ENCODE measurements around the gene STEAP3. TPM values are rescaled to one million over a fixed set of nuclear protein-coding genes. Genes with fewer than 3 reads are reported as not detected.

Gene STEAP3
- polyA plus RNA-seq, 1 donor from 2014 or later = not detected

DNA sequence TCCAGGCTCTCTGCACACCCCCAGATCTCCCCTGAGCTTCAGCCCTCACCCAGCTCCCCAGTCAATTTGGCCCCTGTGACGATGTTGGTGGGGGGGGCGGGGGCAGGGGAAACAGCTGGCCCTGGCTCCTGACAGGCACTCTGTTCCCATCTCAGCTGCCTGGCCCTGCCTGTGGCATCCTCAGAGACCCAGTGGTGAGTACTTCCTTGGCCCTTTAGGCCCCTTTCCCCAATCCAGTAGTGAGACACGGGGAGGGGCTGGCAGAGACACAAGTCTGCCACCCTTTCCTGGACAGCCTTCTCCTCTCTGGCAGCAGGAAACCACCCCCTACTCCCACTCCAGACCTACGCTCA, 45.8 kb upstream of the STEAP3 start:
- Histone ChIP-seq H3K27me3 (ENCODE audit: insufficient read depth, low read depth, low read length) (no peaks in the 10 kb centered on the region), H3K27ac (ENCODE audit: low read length) (no peak overlapping the region), H3K79me2 (replicated peaks; ENCODE audit: insufficient read depth, low read length) (no peaks in the 10 kb centered on the region), H3F3A (ENCODE audit: insufficient read depth, low read length, poor library complexity, severe bottlenecking) (no peaks in the 10 kb centered on the region), H3K9ac (ENCODE audit: low read length) (no peak overlapping the region), H4K20me1 (ENCODE audit: insufficient read depth) (no peaks in the 10 kb centered on the region), H3K9me3 (ENCODE audit: low read length) (no peaks in the 10 kb centered on the region), H3K9me2 (ENCODE audit: insufficient read depth, low read length) (no peaks in the 10 kb centered on the region), H2AFZ (ENCODE audit: low read depth, low read length) (no peak overlapping the region), H3K4me2 (ENCODE audit: low read length) (no peak overlapping the region), H3K4me3 (ENCODE audit: low read length) (no peak overlapping the region), H3K36me3 (ENCODE audit: insufficient read depth, low read length) (no peaks in the 10 kb centered on the region)
- TF ChIP-seq MXI1 (conservative IDR thresholded peaks at IDR 0.05; ENCODE audit: poor library complexity, severe bottlenecking) = no peak
- no peak for TF ChIP-seq EZH2 (IDR thresholded peaks at IDR 0.05; ENCODE audit: borderline replicate concordance, insufficient read depth, low read length, poor library complexity, severe bottlenecking)
- no peak for TF ChIP-seq TAF1 (IDR thresholded peaks at IDR 0.05; ENCODE audit: low read depth)
- no peak for TF ChIP-seq RAD21 (conservative IDR thresholded peaks at IDR 0.05)
- TF ChIP-seq SMC3 (conservative IDR thresholded peaks at IDR 0.05; ENCODE audit: poor library complexity) = no peak
- no peak for TF ChIP-seq POLR2AphosphoS5 (IDR thresholded peaks at IDR 0.05)
- TF ChIP-seq, protein P1, sequence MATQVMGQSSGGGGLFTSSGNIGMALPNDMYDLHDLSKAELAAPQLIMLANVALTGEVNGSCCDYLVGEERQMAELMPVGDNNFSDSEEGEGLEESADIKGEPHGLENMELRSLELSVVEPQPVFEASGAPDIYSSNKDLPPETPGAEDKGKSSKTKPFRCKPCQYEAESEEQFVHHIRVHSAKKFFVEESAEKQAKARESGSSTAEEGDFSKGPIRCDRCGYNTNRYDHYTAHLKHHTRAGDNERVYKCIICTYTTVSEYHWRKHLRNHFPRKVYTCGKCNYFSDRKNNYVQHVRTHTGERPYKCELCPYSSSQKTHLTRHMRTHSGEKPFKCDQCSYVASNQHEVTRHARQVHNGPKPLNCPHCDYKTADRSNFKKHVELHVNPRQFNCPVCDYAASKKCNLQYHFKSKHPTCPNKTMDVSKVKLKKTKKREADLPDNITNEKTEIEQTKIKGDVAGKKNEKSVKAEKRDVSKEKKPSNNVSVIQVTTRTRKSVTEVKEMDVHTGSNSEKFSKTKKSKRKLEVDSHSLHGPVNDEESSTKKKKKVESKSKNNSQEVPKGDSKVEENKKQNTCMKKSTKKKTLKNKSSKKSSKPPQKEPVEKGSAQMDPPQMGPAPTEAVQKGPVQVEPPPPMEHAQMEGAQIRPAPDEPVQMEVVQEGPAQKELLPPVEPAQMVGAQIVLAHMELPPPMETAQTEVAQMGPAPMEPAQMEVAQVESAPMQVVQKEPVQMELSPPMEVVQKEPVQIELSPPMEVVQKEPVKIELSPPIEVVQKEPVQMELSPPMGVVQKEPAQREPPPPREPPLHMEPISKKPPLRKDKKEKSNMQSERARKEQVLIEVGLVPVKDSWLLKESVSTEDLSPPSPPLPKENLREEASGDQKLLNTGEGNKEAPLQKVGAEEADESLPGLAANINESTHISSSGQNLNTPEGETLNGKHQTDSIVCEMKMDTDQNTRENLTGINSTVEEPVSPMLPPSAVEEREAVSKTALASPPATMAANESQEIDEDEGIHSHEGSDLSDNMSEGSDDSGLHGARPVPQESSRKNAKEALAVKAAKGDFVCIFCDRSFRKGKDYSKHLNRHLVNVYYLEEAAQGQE (IDR thresholded peaks at IDR 0.05; ENCODE audit: borderline replicate concordance) = no peak
- no peak for TF ChIP-seq EP300 (conservative IDR thresholded peaks at IDR 0.05; ENCODE audit: poor library complexity, severe bottlenecking)
- TF ChIP-seq, protein P2, sequence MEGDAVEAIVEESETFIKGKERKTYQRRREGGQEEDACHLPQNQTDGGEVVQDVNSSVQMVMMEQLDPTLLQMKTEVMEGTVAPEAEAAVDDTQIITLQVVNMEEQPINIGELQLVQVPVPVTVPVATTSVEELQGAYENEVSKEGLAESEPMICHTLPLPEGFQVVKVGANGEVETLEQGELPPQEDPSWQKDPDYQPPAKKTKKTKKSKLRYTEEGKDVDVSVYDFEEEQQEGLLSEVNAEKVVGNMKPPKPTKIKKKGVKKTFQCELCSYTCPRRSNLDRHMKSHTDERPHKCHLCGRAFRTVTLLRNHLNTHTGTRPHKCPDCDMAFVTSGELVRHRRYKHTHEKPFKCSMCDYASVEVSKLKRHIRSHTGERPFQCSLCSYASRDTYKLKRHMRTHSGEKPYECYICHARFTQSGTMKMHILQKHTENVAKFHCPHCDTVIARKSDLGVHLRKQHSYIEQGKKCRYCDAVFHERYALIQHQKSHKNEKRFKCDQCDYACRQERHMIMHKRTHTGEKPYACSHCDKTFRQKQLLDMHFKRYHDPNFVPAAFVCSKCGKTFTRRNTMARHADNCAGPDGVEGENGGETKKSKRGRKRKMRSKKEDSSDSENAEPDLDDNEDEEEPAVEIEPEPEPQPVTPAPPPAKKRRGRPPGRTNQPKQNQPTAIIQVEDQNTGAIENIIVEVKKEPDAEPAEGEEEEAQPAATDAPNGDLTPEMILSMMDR (IDR thresholded peaks at IDR 0.05; ENCODE audit: poor library complexity, severe bottlenecking) = no peak

GRCh38 chr2:119178776-119179175, 44.9 kb upstream of the STEAP3 start:
- no peaks in the 10 kb centered on the region for H4K20me1 ChIP-seq (ENCODE audit: insufficient read depth)
- H3K9me3 ChIP-seq (ENCODE audit: low read length) = no peaks in the 10 kb centered on the region
- H3K27me3 ChIP-seq (ENCODE audit: insufficient read depth, low read depth, low read length) = no peaks in the 10 kb centered on the region
- no peak overlapping the region for H2AFZ ChIP-seq (ENCODE audit: low read depth, low read length)
- H3K9ac ChIP-seq (ENCODE audit: low read length) = no peak overlapping the region
- no peaks in the 10 kb centered on the region for H3F3A ChIP-seq (ENCODE audit: insufficient read depth, low read length, poor library complexity, severe bottlenecking)
- H3K79me2 ChIP-seq (replicated peaks; ENCODE audit: insufficient read depth, low read length) = no peaks in the 10 kb centered on the region
- no peak overlapping the region for H3K4me2 ChIP-seq (ENCODE audit: low read length)
- TF ChIP-seq RAD21 (conservative IDR thresholded peaks at IDR 0.05) (no peak), MXI1 (conservative IDR thresholded peaks at IDR 0.05; ENCODE audit: poor library complexity, severe bottlenecking) (no peak), TAF1 (IDR thresholded peaks at IDR 0.05; ENCODE audit: low read depth) (no peak), EZH2 (IDR thresholded peaks at IDR 0.05; ENCODE audit: borderline replicate concordance, insufficient read depth, low read length, poor library complexity, severe bottlenecking) (no peak), POLR2AphosphoS5 (IDR thresholded peaks at IDR 0.05) (no peak), SMC3 (conservative IDR thresholded peaks at IDR 0.05; ENCODE audit: poor library complexity) (no peak), EP300 (conservative IDR thresholded peaks at IDR 0.05; ENCODE audit: poor library complexity, severe bottlenecking) (no peak)
- TF ChIP-seq, protein P1 (IDR thresholded peaks at IDR 0.05; ENCODE audit: borderline replicate concordance) = no peak
- TF ChIP-seq, protein P2 (IDR thresholded peaks at IDR 0.05; ENCODE audit: poor library complexity, severe bottlenecking) = no peak
- H3K27ac ChIP-seq (ENCODE audit: low read length) = no peak overlapping the region
- H3K9me2 ChIP-seq (ENCODE audit: insufficient read depth, low read length) = no peaks in the 10 kb centered on the region
- no peak overlapping the region for H3K4me3 ChIP-seq (ENCODE audit: low read length)
- no peaks in the 10 kb centered on the region for H3K36me3 ChIP-seq (ENCODE audit: insufficient read depth, low read length)
